AG09309 (cell line): ENCODE data around the gene DNALI1.
"Not testable (repeated sequence)": the region's sequence is repeated elsewhere in the genome, so short reads cannot be mapped to it uniquely, and the experiment has no call there.

Experiments
- DNase-seq: peaks from one replicate; pipeline ENCODE4 v3.0.0-alpha.2; 2010; ENCODE audit warnings: low read depth
- H3K4me3 ChIP-seq: 2 replicates; pipeline ENCODE4 v1.5.1; 2011; ENCODE audit warnings: mild to moderate bottlenecking, low read depth, low read length, moderate library complexity; ENCODE audit not compliant: control insufficient read depth
- CTCF ChIP-seq: IDR thresholded peaks from 2 replicates; pipeline ENCODE4 v1.5.1; 2011; ENCODE audit warnings: mild to moderate bottlenecking, low read depth, low read length, inconsistent platforms; ENCODE audit not compliant: insufficient read depth, control insufficient read depth; ENCODE audit errors: missing control alignments

DNALI1 gene

DNA sequence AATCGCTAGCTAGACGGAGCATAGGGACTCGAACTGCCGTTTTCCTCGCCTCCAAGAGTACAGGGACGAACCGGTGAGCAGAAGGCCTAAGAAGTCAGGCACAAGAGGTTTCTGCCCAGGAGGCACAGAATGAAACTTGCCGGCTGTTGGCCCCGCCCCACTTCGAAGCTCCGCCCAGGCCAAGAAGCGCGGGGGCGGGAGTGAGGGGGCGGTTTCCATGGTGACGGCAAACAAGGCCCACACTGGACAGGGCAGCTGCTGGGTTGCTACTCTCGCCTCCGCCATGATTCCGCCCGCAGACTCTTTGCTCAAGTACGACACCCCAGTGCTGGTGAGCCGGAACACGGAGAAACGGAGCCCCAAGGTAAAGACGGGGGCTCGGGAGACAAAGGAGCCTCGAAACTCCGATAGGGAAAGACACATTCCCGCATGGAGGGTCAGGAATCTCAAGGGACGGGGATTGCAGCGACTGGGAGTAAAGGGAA lies at the start of gene DNALI1:
DNALI1 (plus strand) TSS at position 229 of the 485 bp plus-strand sequence; CDS start at position 284, 55 bp downstream.
- no peak for DNase-seq
- H3K4me3 ChIP-seq: peak within 1 kb of the TSS; percentile 31
- TF ChIP-seq CTCF: no peak

DNA sequence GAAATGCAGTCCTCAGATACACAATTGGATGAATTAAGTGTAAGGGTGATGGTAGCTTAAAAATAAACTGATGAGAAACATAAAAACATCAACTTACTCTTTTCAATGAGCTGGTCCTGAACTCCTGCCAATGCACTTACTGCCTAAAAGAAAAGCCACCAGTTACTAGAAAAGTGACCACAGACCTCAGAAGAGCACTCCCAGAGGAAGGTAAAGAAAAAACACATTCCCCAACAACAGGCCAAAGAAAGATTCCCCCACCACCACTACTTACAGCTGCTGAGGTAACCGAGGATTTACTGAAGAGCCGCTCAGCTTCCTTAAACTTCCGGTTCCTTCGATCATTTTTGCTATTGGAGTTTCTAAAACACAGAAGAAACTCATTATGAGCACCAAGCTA lies 47.6 kb upstream of the DNALI1 start:
- peak; percentile 40 for TF ChIP-seq CTCF
- H3K4me3 ChIP-seq: no peak overlapping the region
- DNase-seq: no peak

GRCh38 chr1:37513795-37514349 lies 42.9 kb upstream of the DNALI1 start:
- no peak for TF ChIP-seq CTCF
- no peak for DNase-seq
- peak overlapping the region; percentile 75 for H3K4me3 ChIP-seq

DNA sequence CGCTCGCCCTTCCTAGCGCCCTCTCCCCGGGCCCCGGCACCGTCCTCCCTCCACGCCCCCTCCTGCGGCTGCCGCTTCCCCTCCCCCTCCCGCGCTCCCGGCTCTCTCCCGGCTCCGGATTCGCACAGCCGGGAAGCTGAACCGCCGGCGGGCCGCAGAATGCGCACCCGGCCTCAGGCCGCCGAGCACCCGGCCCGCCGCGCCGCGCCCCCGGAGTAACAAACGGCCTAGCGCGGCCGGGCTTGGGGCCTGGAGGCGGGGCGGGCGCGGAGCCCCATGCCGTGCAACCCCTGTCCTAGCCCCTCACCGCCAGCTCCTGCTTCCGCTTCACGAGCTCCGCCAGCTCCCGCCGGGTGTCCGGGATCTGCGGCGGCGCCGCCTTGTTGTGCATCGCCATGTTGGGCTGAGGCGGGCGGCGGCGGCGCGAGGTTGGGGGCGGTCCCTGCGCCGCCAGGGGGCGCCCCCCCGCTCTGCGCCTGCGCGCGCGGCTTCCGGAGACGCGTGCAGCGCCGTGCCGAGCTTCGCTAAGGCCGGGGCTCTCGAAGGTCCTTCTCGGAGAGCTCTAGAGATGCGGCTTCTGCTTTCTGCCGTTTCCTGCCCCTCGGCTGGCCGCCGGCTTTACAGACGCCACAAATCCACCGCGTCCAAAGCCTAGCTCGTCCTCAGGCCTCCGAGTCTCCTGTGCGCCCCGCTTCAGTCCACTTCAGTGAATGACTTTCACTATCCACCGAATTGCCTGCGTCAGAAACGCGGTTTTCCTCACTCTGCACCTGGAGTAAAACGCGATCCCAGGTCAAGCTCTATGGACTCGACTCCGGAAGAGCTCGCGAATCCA lies 42.2 kb upstream of the DNALI1 start, which contains the start of gene MEAF6:
MEAF6 (minus strand) TSS at position 417 of the 835 bp plus-strand sequence; CDS start at position 397, 20 bp downstream.
- peak within 1 kb of the TSS; percentile 75 for H3K4me3 ChIP-seq
- peak; percentile 12 for TF ChIP-seq CTCF
- DNase-seq: no peak

DNA sequence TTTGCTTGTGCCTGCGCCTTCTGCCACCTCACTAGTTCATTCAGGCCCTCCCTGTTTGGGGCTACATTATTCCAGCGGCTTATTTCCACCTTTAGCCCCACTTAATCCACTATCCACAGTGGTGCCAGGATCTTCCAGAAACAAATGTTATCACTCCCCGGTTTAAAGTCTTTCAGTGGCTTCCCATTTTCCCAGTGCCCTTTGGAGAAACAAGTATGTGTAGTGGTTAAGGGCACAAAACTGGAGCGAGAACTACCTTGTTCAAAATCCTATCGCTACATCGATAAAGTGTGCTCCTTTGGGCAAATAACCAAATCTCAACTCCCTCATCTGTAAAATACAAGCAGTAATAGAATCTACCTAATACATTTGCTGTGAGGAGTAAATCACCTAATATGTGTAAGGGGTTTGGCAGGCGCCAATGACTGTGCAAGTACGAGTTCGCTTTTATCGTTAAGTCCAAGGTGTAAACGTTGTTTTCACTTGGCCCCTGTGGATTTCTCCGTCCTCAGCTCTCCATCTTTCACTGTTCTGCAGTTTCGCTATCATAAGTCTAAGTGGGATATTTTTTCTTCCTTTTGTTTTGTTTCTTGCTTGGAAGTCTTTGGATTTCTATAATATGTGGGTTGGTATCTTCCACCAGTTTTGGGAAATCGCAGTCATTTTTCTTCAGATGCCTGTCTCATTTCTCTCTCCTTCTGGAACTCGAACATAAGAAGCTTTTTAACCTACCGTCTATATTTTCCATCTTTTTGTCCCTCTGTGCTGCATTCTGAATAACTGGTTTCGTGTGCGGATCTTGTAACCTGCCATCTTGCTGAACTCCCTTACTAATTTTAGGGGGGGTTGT lies 41.3 kb upstream of the DNALI1 start:
- peak overlapping the region; percentile 75 for H3K4me3 ChIP-seq
- no peak for DNase-seq
- no peak for TF ChIP-seq CTCF

GRCh38 chr1:37517569-37517968 lies 39.2 kb upstream of the DNALI1 start:
- TF ChIP-seq CTCF: no peak
- DNase-seq: no peak
- H3K4me3 ChIP-seq: no peak overlapping the region

DNA sequence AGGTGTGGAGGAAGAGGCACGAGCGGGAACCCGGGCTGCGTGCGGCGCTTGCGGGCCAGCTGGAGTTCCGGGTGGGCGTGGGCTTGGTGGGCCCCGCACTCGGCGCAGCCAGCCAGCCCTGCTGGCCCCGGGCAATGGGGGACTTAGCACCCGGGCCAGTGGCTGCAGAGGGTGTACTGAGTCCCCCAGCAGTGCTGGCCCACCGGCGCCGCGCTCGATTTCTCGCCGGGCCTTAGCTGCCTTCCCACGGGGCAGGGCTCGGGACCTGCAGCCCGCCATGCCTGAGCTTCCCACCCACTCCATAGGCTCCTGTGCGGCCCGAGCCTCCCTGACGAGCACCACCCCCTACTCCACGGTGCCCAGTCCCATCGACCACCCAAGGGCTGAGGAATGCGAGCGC lies 38.5 kb upstream of the DNALI1 start:
- not testable (repeated sequence) for H3K4me3 ChIP-seq, DNase-seq

DNA sequence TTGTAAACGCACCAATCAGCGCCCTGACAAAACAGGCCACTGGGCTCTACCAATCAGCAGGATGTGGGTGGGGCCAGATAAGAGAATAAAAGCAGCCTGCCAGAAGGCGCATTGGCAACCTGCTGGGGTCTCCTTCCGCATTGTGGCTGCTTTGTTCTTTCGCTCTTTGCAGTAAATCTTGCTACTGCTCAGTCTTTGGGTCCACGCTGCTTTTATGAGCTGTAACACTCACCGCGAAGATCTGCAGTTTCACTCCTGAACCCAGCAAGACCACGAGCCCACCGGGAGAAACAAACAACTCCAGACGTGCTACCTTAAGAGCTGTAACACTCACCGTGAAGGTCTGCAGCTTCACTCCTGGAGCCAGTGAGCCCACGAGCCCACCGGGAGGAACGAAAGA lies 37.8 kb upstream of the DNALI1 start:
- not testable (repeated sequence) for H3K4me3 ChIP-seq, DNase-seq
